HG03139 (cell line): ENCODE measurements around the gene ZBTB8B.

Experiments used
- ATAC-seq: cut with Tn5 transposase; IDR thresholded peaks from one replicate; pipeline ENCODE4 v1.9.1; 2021; ENCODE audit not compliant: unreplicated experiment

Gene ZBTB8B

GRCh38 chr1:32503153-32503552 is 38.3 kb downstream of the ZBTB8B start:
- no peak for ATAC-seq

GRCh38 chr1:32507021-32507420 is 42.1 kb downstream of the ZBTB8B start:
- ATAC-seq = no peak

GRCh38 chr1:32508761-32509160 is 43.9 kb downstream of the ZBTB8B start:
- ATAC-seq = no peak

GRCh38 chr1:32509939-32510338 is 45.1 kb downstream of the ZBTB8B start:
- ATAC-seq = no peak
